ENCODE results near the gene FST. TPM values are rescaled to one million over a fixed set of nuclear protein-coding genes. Genes with fewer than 3 reads are reported as not detected.

The FST gene
- total RNA-seq, 1 experiment from 2014 or later = 19.4 TPM

DNA sequence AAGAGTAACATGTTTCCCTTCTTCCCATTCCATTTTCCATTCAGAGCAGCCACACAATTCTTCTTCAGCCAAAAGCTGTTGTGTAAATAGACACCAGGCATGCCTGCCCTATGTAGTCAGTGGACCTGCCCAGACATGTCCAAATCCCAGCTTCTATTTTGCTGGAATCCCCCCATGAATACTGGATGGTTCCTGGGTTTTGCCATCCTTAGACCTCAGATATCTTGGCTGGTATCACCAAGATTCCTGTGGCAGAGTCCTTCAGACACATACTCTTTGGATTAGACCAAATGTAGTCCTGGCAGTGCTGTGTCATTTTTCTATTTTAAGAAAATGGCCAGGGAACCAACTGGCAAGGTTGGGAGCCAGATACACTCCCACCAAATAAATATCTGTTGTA, 10.3 kb downstream of the FST start:
- Mint-ChIP-seq H3K4me3 (ENCODE audit: low read depth, unreplicated experiment) (no peak overlapping the region), H3K36me3 (ENCODE audit: insufficient read depth, unreplicated experiment) (peaks cover 2% of the 10 kb centered on the region), H3K4me1 (ENCODE audit: low read depth, unreplicated experiment) (no peaks in the 10 kb centered on the region), H3K9me3 (ENCODE audit: low read depth, unreplicated experiment) (peaks cover 7% of the 10 kb centered on the region), H3K27ac (ENCODE audit: unreplicated experiment) (no peak overlapping the region), H3K27me3 (ENCODE audit: unreplicated experiment) (no peaks in the 10 kb centered on the region)
- TF ChIP-seq, protein P1, sequence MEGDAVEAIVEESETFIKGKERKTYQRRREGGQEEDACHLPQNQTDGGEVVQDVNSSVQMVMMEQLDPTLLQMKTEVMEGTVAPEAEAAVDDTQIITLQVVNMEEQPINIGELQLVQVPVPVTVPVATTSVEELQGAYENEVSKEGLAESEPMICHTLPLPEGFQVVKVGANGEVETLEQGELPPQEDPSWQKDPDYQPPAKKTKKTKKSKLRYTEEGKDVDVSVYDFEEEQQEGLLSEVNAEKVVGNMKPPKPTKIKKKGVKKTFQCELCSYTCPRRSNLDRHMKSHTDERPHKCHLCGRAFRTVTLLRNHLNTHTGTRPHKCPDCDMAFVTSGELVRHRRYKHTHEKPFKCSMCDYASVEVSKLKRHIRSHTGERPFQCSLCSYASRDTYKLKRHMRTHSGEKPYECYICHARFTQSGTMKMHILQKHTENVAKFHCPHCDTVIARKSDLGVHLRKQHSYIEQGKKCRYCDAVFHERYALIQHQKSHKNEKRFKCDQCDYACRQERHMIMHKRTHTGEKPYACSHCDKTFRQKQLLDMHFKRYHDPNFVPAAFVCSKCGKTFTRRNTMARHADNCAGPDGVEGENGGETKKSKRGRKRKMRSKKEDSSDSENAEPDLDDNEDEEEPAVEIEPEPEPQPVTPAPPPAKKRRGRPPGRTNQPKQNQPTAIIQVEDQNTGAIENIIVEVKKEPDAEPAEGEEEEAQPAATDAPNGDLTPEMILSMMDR (IDR thresholded peaks at IDR 0.05; ENCODE audit: unreplicated experiment) = no peak
- intact Hi-C loops (cut with micrococcal nuclease; ENCODE audit: unreplicated experiment) = no loop called here
- BruUV-seq (replicated peaks) = no TSS peak
- no peak for DNase-seq
- CTCF ChIA-PET = no interaction called here

GRCh38 chr5:53501054-53501453, 20.6 kb downstream of the FST start:
- TF ChIP-seq, protein P1 (IDR thresholded peaks at IDR 0.05; ENCODE audit: unreplicated experiment) = no peak
- no peak for DNase-seq
- Mint-ChIP-seq H3K4me1 (ENCODE audit: low read depth, unreplicated experiment) (no peaks in the 10 kb centered on the region), H3K4me3 (ENCODE audit: low read depth, unreplicated experiment) (no peak overlapping the region), H3K27me3 (ENCODE audit: unreplicated experiment) (no peaks in the 10 kb centered on the region), H3K9me3 (ENCODE audit: low read depth, unreplicated experiment) (peaks cover 2% of the 10 kb centered on the region), H3K36me3 (ENCODE audit: insufficient read depth, unreplicated experiment) (no peaks in the 10 kb centered on the region), H3K27ac (ENCODE audit: unreplicated experiment) (no peak overlapping the region)
- no TSS peak for BruUV-seq (replicated peaks)
- intact Hi-C loops (cut with micrococcal nuclease; ENCODE audit: unreplicated experiment) = no loop called here
- CTCF ChIA-PET = no interaction called here

GRCh38 chr5:53503562-53504218, 23.3 kb downstream of the FST start:
- TF ChIP-seq, protein P1 (IDR thresholded peaks at IDR 0.05; ENCODE audit: unreplicated experiment) = no peak
- Mint-ChIP-seq H3K27ac (ENCODE audit: unreplicated experiment) (no peak overlapping the region), H3K9me3 (ENCODE audit: low read depth, unreplicated experiment) (no peaks in the 10 kb centered on the region), H3K4me1 (ENCODE audit: low read depth, unreplicated experiment) (no peaks in the 10 kb centered on the region), H3K27me3 (ENCODE audit: unreplicated experiment) (no peaks in the 10 kb centered on the region), H3K36me3 (ENCODE audit: insufficient read depth, unreplicated experiment) (no peaks in the 10 kb centered on the region), H3K4me3 (ENCODE audit: low read depth, unreplicated experiment) (no peak overlapping the region)
- intact Hi-C loops (cut with micrococcal nuclease; ENCODE audit: unreplicated experiment) = no loop called here
- no TSS peak for BruUV-seq (replicated peaks)
- CTCF ChIA-PET = no interaction called here
- no peak for DNase-seq

DNA sequence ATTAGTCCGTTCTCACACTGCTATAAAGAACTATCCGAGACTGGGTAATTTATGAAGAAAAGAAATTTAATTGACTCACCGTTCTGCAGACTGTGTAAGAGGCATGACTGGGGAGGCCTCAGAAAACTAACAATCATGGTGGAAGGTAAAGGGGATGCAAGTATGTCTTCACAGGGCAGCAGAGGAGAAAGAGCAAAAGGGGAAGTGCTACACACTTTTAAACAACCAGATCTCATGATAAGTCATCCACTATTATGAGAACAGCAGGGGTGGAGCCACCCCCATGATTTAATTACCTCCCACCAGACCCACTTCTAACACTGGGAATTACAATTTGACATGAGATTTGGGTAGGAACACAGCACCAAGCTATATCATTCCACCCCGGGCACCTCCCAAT, 26.6 kb downstream of the FST start:
- intact Hi-C loops (cut with micrococcal nuclease; ENCODE audit: unreplicated experiment) = no loop called here
- TF ChIP-seq, protein P1 (IDR thresholded peaks at IDR 0.05; ENCODE audit: unreplicated experiment) = no peak
- H3K36me3 Mint-ChIP-seq (ENCODE audit: insufficient read depth, unreplicated experiment) = no peaks in the 10 kb centered on the region
- BruUV-seq (replicated peaks) = no TSS peak
- CTCF ChIA-PET = no interaction called here
- peaks cover 4% of the 10 kb centered on the region for H3K9me3 Mint-ChIP-seq (ENCODE audit: low read depth, unreplicated experiment)
- no peak for DNase-seq
- no peak overlapping the region for H3K4me3 Mint-ChIP-seq (ENCODE audit: low read depth, unreplicated experiment)
- H3K27ac Mint-ChIP-seq (ENCODE audit: unreplicated experiment) = no peak overlapping the region
- no peaks in the 10 kb centered on the region for H3K4me1 Mint-ChIP-seq (ENCODE audit: low read depth, unreplicated experiment)
- H3K27me3 Mint-ChIP-seq (ENCODE audit: unreplicated experiment) = no peaks in the 10 kb centered on the region
